Nephron progenitor cell (in vitro differentiated cells): Measurements from ENCODE around the gene TTC3.

Experiments used
- DNase-seq: peaks from one replicate; pipeline ENCODE4 v3.0.0; 2021
- H3K27ac Mint-ChIP-seq: 2 replicates; pipeline ENCODE4 v1.8.0; 2021; ENCODE audit warnings: mild to moderate bottlenecking, moderate library complexity, mixed read lengths
- H3K27me3 Mint-ChIP-seq: 2 replicates; pipeline ENCODE4 v1.8.0; 2021; ENCODE audit warnings: mild to moderate bottlenecking, low read depth, mixed read lengths; ENCODE audit not compliant: poor library complexity
- H3K36me3 Mint-ChIP-seq: 2 replicates; pipeline ENCODE4 v1.8.0; 2021; ENCODE audit warnings: low read depth, mixed read lengths
- H3K4me1 Mint-ChIP-seq: 2 replicates; pipeline ENCODE4 v1.8.0; 2021; ENCODE audit warnings: mixed read lengths
- H3K4me3 Mint-ChIP-seq: 2 replicates; pipeline ENCODE4 v1.8.0; 2021; ENCODE audit warnings: mild to moderate bottlenecking, moderate library complexity, mixed read lengths
- H3K9me3 Mint-ChIP-seq: 2 replicates; pipeline ENCODE4 v1.8.0; 2021; ENCODE audit warnings: mild to moderate bottlenecking, moderate library complexity, mixed read lengths
- CTCF ChIP-seq: fragments of 200-600 bp; sonication (generic); IDR thresholded peaks from 2 replicates; pipeline ENCODE4 v1.5.0; 2021; ENCODE audit warnings: antibody characterized with exemption

TTC3 gene

GRCh38 chr21:37055271-37055855, 17.7 kb upstream of the TTC3 start:
- TF ChIP-seq CTCF = no peak
- H3K9me3 Mint-ChIP-seq = peaks cover 20% of the 10 kb centered on the region
- no peak overlapping the region for H3K27ac Mint-ChIP-seq
- peaks cover 31% of the 10 kb centered on the region for H3K4me1 Mint-ChIP-seq
- no peak for DNase-seq
- peaks cover 3% of the 10 kb centered on the region for H3K27me3 Mint-ChIP-seq
- no peak overlapping the region for H3K4me3 Mint-ChIP-seq
- H3K36me3 Mint-ChIP-seq = no peaks in the 10 kb centered on the region

- peaks cover 3% of the 10 kb centered on the region for H3K27me3 Mint-ChIP-seq
- H3K27ac Mint-ChIP-seq = no peak overlapping the region
- no peaks in the 10 kb centered on the region for H3K36me3 Mint-ChIP-seq
- DNase-seq = no peak
- H3K4me1 Mint-ChIP-seq = peaks cover 52% of the 10 kb centered on the region
- no peak overlapping the region for H3K4me3 Mint-ChIP-seq
- no peak for TF ChIP-seq CTCF
- peaks cover 20% of the 10 kb centered on the region for H3K9me3 Mint-ChIP-seq
Measured at GRCh38 chr21:37057614-37058013, 15.4 kb upstream of the TTC3 start.

- Mint-ChIP-seq H3K9me3 (peaks cover 20% of the 10 kb centered on the region), H3K36me3 (no peaks in the 10 kb centered on the region), H3K4me1 (peaks cover 55% of the 10 kb centered on the region), H3K27me3 (peaks cover 3% of the 10 kb centered on the region), H3K4me3 (no peak overlapping the region), H3K27ac (no peak overlapping the region)
- TF ChIP-seq CTCF = no peak
- DNase-seq = no peak
Measured at GRCh38 chr21:37058261-37058660, 14.8 kb upstream of the TTC3 start.

GRCh38 chr21:37059181-37059580, 13.9 kb upstream of the TTC3 start:
- H3K27ac Mint-ChIP-seq = peak overlapping the region; percentile 27
- H3K36me3 Mint-ChIP-seq = no peaks in the 10 kb centered on the region
- H3K9me3 Mint-ChIP-seq = peaks cover 20% of the 10 kb centered on the region
- no peak for TF ChIP-seq CTCF
- H3K27me3 Mint-ChIP-seq = no peaks in the 10 kb centered on the region
- no peak overlapping the region for H3K4me3 Mint-ChIP-seq
- H3K4me1 Mint-ChIP-seq = peaks cover 64% of the 10 kb centered on the region
- DNase-seq = no peak

- Mint-ChIP-seq H3K27me3 (no peaks in the 10 kb centered on the region), H3K27ac (peak overlapping the region; percentile 87), H3K4me1 (peaks cover 64% of the 10 kb centered on the region), H3K9me3 (peaks cover 16% of the 10 kb centered on the region), H3K4me3 (no peak overlapping the region), H3K36me3 (peaks cover 8% of the 10 kb centered on the region)
- no peak for TF ChIP-seq CTCF
- peak; percentile 22 for DNase-seq
Measured at GRCh38 chr21:37060296-37060695, 12.8 kb upstream of the TTC3 start.

GRCh38 chr21:37061926-37062592, 11.0 kb upstream of the TTC3 start:
- Mint-ChIP-seq H3K27me3 (no peaks in the 10 kb centered on the region), H3K9me3 (peaks cover 4% of the 10 kb centered on the region), H3K27ac (peak overlapping the region; percentile 80), H3K4me1 (peaks cover 62% of the 10 kb centered on the region), H3K4me3 (no peak overlapping the region), H3K36me3 (peaks cover 26% of the 10 kb centered on the region)
- TF ChIP-seq CTCF = no peak
- no peak for DNase-seq
